OCI-LY1 (cell line): ENCODE data around the gene IL1R2.

Experiments
- H2AFZ ChIP-seq: fragments of 200-600 bp; sonication (generic), shearing (Covaris generic); 2 replicates; pipeline ENCODE4 v1.6.0; 2014; ENCODE audit warnings: antibody characterized with exemption, mild to moderate bottlenecking, low read length
- H3F3A ChIP-seq: fragments of 200-600 bp; sonication (generic), shearing (Covaris generic); 2 replicates; pipeline ENCODE4 v1.6.0; 2014; ENCODE audit warnings: mild to moderate bottlenecking, antibody characterized with exemption, low read length, moderate library complexity; ENCODE audit not compliant: insufficient read depth
- H3K27ac ChIP-seq: fragments of 200-600 bp; sonication (generic); 2 replicates; pipeline ENCODE4 v1.5.1; 2014; ENCODE audit warnings: low read length, mixed run types, mild to moderate bottlenecking, low read depth; ENCODE audit not compliant: poor library complexity, severe bottlenecking
- H3K27me3 ChIP-seq: fragments of 200-600 bp; sonication (generic); 2 replicates; pipeline ENCODE4 v1.6.0; 2014; ENCODE audit warnings: antibody characterized with exemption, mild to moderate bottlenecking, low read length, moderate library complexity; ENCODE audit not compliant: insufficient read depth
- H3K36me3 ChIP-seq: fragments of 200-600 bp; sonication (generic); 2 replicates; pipeline ENCODE4 v1.6.1; 2014; ENCODE audit warnings: mild to moderate bottlenecking, antibody characterized with exemption, low read length, moderate library complexity, mixed read lengths; ENCODE audit not compliant: insufficient read depth
- H3K4me1 ChIP-seq: fragments of 200-600 bp; sonication (generic); 2 replicates; pipeline ENCODE4 v1.5.1; 2014; ENCODE audit warnings: mild to moderate bottlenecking, low read length, moderate library complexity; ENCODE audit not compliant: insufficient read depth, severe bottlenecking
- H3K4me2 ChIP-seq: fragments of 200-600 bp; sonication (generic), shearing (Covaris generic); 2 replicates; pipeline ENCODE4 v1.6.1; 2014; ENCODE audit warnings: low read length
- H3K4me3 ChIP-seq: fragments of 200-600 bp; sonication (generic); 2 replicates; pipeline ENCODE4 v1.5.1; 2014; ENCODE audit warnings: low read length, low read depth, mild to moderate bottlenecking, mixed read lengths; ENCODE audit not compliant: poor library complexity, severe bottlenecking
- H3K79me2 ChIP-seq: fragments of 200-600 bp; shearing (Covaris generic); 2 replicates; pipeline ENCODE4 v1.6.1; 2016; ENCODE audit warnings: mixed run types, low read length, mixed read lengths; ENCODE audit not compliant: insufficient read depth
- H3K9ac ChIP-seq: fragments of 200-600 bp; sonication (generic), shearing (Covaris generic); 2 replicates; pipeline ENCODE4 v1.6.1; 2014; ENCODE audit warnings: mild to moderate bottlenecking, low read length, mixed read lengths
- H3K9me2 ChIP-seq: fragments of 200-600 bp; sonication (generic), shearing (Covaris generic); 2 replicates; pipeline ENCODE4 v1.6.1; 2014; ENCODE audit warnings: low read depth, mild to moderate bottlenecking, low read length, mixed read lengths
- H3K9me3 ChIP-seq: fragments of 200-600 bp; shearing (Covaris generic); 2 replicates; pipeline ENCODE4 v1.6.1; 2014; ENCODE audit warnings: low read length, mixed read lengths
- H4K20me1 ChIP-seq: fragments of 200-600 bp; sonication (generic), shearing (Covaris generic); 2 replicates; pipeline ENCODE4 v1.6.0; 2016; ENCODE audit warnings: mild to moderate bottlenecking, low read length; ENCODE audit not compliant: insufficient read depth
- EZH2 ChIP-seq: fragments of 200-600 bp; sonication (generic), shearing (Covaris generic); IDR thresholded peaks from 2 replicates; pipeline ENCODE4 v1.8.0; 2017; ENCODE audit warnings: borderline replicate concordance, mixed run types, mild to moderate bottlenecking, antibody characterized with exemption, low read length, moderate library complexity, mixed read lengths
- TF ChIP-seq, protein P1 (sequence below): fragments of 200-600 bp; sonication (generic), shearing (Covaris generic); IDR thresholded peaks from 2 replicates; pipeline ENCODE4 v1.5.1; 2017; ENCODE audit warnings: mild to moderate bottlenecking, antibody characterized with exemption, low read length, moderate library complexity, mixed read lengths

The IL1R2 gene

DNA sequence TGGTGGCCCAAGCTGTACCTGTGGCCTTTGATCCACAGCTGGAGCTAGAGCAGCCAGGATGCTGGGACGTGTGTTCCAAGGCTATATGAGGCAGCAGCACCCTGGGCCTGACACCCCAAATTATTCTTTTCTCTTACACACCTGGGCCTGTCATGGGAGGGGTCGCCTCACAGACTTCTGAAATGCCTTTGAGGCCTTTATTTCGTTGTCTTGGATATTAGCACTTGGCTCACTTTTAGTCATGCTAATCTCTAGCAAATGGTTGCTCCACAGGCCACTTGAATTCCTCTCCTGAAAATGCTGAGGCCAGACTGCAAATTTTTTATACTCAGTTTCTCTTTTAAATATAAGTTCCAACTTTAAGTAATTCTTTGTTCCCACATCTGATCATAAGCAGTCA is 22.0 kb upstream of the IL1R2 start:
- Histone ChIP-seq H3K27ac (no peak overlapping the region), H3K4me1 (no peaks in the 10 kb centered on the region), H3K9ac (no peak overlapping the region), H2AFZ (no peak overlapping the region), H3K36me3 (no peaks in the 10 kb centered on the region), H3K4me3 (no peak overlapping the region), H4K20me1 (no peaks in the 10 kb centered on the region), H3K79me2 (no peaks in the 10 kb centered on the region), H3F3A (no peaks in the 10 kb centered on the region), H3K27me3 (no peaks in the 10 kb centered on the region), H3K9me3 (no peaks in the 10 kb centered on the region), H3K4me2 (no peak overlapping the region), H3K9me2 (no peaks in the 10 kb centered on the region)
- TF ChIP-seq EZH2: no peak
- TF ChIP-seq, protein P1, sequence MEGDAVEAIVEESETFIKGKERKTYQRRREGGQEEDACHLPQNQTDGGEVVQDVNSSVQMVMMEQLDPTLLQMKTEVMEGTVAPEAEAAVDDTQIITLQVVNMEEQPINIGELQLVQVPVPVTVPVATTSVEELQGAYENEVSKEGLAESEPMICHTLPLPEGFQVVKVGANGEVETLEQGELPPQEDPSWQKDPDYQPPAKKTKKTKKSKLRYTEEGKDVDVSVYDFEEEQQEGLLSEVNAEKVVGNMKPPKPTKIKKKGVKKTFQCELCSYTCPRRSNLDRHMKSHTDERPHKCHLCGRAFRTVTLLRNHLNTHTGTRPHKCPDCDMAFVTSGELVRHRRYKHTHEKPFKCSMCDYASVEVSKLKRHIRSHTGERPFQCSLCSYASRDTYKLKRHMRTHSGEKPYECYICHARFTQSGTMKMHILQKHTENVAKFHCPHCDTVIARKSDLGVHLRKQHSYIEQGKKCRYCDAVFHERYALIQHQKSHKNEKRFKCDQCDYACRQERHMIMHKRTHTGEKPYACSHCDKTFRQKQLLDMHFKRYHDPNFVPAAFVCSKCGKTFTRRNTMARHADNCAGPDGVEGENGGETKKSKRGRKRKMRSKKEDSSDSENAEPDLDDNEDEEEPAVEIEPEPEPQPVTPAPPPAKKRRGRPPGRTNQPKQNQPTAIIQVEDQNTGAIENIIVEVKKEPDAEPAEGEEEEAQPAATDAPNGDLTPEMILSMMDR: no peak

DNA sequence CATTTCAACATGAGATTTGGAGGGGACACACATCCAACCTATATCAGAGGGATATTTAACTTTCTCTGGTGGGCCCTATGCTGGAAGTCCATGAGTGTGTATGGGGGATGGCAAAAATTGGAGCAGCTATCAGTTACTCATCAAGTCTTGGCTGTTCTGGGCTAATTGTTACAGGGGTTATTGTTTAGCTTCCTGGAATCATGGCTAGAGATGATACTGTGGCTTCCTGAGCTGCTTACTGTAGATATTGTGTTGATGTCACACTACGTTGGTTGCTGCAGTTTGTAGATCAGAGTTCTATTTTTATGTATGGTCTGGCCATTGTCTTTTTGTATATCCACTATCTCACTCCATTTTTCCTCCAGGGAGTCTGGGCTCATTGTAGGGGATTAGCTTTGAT is 20.9 kb upstream of the IL1R2 start:
- no peaks in the 10 kb centered on the region for H3K4me1 ChIP-seq
- TF ChIP-seq, protein P1: no peak
- no peak for TF ChIP-seq EZH2
- H3K4me3 ChIP-seq: no peak overlapping the region
- H3K9me3 ChIP-seq: no peaks in the 10 kb centered on the region
- H3K79me2 ChIP-seq: no peaks in the 10 kb centered on the region
- H3K9ac ChIP-seq: no peak overlapping the region
- no peaks in the 10 kb centered on the region for H4K20me1 ChIP-seq
- no peaks in the 10 kb centered on the region for H3K27me3 ChIP-seq
- H3K36me3 ChIP-seq: no peaks in the 10 kb centered on the region
- H3K27ac ChIP-seq: no peak overlapping the region
- no peak overlapping the region for H2AFZ ChIP-seq
- no peaks in the 10 kb centered on the region for H3K9me2 ChIP-seq
- H3F3A ChIP-seq: no peaks in the 10 kb centered on the region
- H3K4me2 ChIP-seq: no peak overlapping the region

DNA sequence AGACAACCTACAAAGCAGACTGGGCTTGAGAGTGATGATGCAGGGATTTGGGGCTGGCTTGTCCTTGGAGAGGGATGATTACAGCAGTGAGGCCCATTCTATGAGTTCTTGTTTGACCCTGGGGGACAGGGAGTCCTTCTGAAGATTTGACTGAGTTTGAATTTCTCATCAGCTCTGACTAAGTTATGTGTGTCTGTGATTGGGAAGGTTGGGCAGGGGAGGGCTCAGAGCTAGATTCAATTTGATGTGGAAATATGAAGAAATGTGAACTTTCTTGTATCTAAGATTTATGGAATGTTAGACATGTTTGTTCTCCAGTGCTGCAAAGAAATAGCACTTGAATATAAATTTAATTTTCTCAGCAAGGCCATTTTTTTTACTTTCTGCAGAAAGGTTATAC is 19.9 kb upstream of the IL1R2 start:
- no peaks in the 10 kb centered on the region for H3K9me2 ChIP-seq
- H3K4me2 ChIP-seq: no peak overlapping the region
- H3K79me2 ChIP-seq: no peaks in the 10 kb centered on the region
- H3K27ac ChIP-seq: no peak overlapping the region
- TF ChIP-seq, protein P1: no peak
- TF ChIP-seq EZH2: no peak
- no peaks in the 10 kb centered on the region for H4K20me1 ChIP-seq
- H3K9ac ChIP-seq: no peak overlapping the region
- no peak overlapping the region for H2AFZ ChIP-seq
- H3K9me3 ChIP-seq: no peaks in the 10 kb centered on the region
- no peaks in the 10 kb centered on the region for H3F3A ChIP-seq
- H3K4me3 ChIP-seq: no peak overlapping the region
- H3K36me3 ChIP-seq: no peaks in the 10 kb centered on the region
- no peaks in the 10 kb centered on the region for H3K4me1 ChIP-seq
- no peaks in the 10 kb centered on the region for H3K27me3 ChIP-seq
